ENCODE measurements around the gene CRYBG1. TPM values are rescaled to one million over a fixed set of nuclear protein-coding genes. Genes with fewer than 3 reads are reported as not detected.

Gene CRYBG1
- polyA plus RNA-seq, 1 donor from 2014 or later, result 0.73 TPM

GRCh38 chr6:106451439-106451838, 90.9 kb downstream of the CRYBG1 start:
- no peak for TF ChIP-seq MXI1 (conservative IDR thresholded peaks at IDR 0.05; ENCODE audit: poor library complexity, severe bottlenecking)
- no peak for TF ChIP-seq EP300 (conservative IDR thresholded peaks at IDR 0.05; ENCODE audit: poor library complexity, severe bottlenecking)
- TF ChIP-seq EZH2 (IDR thresholded peaks at IDR 0.05; ENCODE audit: borderline replicate concordance, insufficient read depth, low read length, poor library complexity, severe bottlenecking), result no peak
- no peak for TF ChIP-seq SMC3 (conservative IDR thresholded peaks at IDR 0.05; ENCODE audit: poor library complexity)
- no peak for TF ChIP-seq REST (IDR thresholded peaks at IDR 0.05; ENCODE audit: borderline replicate concordance)
- no peak for TF ChIP-seq RAD21 (conservative IDR thresholded peaks at IDR 0.05)
- no peak for TF ChIP-seq POLR2AphosphoS5 (IDR thresholded peaks at IDR 0.05)
- no peak for TF ChIP-seq TAF1 (IDR thresholded peaks at IDR 0.05; ENCODE audit: low read depth)
- no peak for TF ChIP-seq CTCF (IDR thresholded peaks at IDR 0.05; ENCODE audit: poor library complexity, severe bottlenecking)
- no peak overlapping the region for H3K4me2 ChIP-seq (ENCODE audit: low read length)
- H3K9me3 ChIP-seq (ENCODE audit: low read length), result no peaks in the 10 kb centered on the region
- no peaks in the 10 kb centered on the region for H3K27me3 ChIP-seq (ENCODE audit: insufficient read depth, low read depth, low read length)
- H3K36me3 ChIP-seq (ENCODE audit: insufficient read depth, low read length), result no peaks in the 10 kb centered on the region
- H3F3A ChIP-seq (ENCODE audit: insufficient read depth, low read length, poor library complexity, severe bottlenecking), result no peaks in the 10 kb centered on the region
- no peak overlapping the region for H2AFZ ChIP-seq (ENCODE audit: low read depth, low read length)
- H3K79me2 ChIP-seq (replicated peaks; ENCODE audit: insufficient read depth, low read length), result no peaks in the 10 kb centered on the region
- H3K4me3 ChIP-seq (ENCODE audit: low read length), result no peak overlapping the region
- no peak overlapping the region for H3K27ac ChIP-seq (ENCODE audit: low read length)
- H3K9ac ChIP-seq (ENCODE audit: low read length), result no peak overlapping the region
- no peaks in the 10 kb centered on the region for H4K20me1 ChIP-seq (ENCODE audit: insufficient read depth)
- no peaks in the 10 kb centered on the region for H3K9me2 ChIP-seq (ENCODE audit: insufficient read depth, low read length)

GRCh38 chr6:106452628-106453027, 92.1 kb downstream of the CRYBG1 start:
- H2AFZ ChIP-seq (ENCODE audit: low read depth, low read length), result no peak overlapping the region
- no peak overlapping the region for H3K9ac ChIP-seq (ENCODE audit: low read length)
- no peaks in the 10 kb centered on the region for H3F3A ChIP-seq (ENCODE audit: insufficient read depth, low read length, poor library complexity, severe bottlenecking)
- H3K27ac ChIP-seq (ENCODE audit: low read length), result no peak overlapping the region
- no peaks in the 10 kb centered on the region for H3K79me2 ChIP-seq (replicated peaks; ENCODE audit: insufficient read depth, low read length)
- no peaks in the 10 kb centered on the region for H4K20me1 ChIP-seq (ENCODE audit: insufficient read depth)
- H3K4me2 ChIP-seq (ENCODE audit: low read length), result no peak overlapping the region
- H3K36me3 ChIP-seq (ENCODE audit: insufficient read depth, low read length), result no peaks in the 10 kb centered on the region
- no peaks in the 10 kb centered on the region for H3K9me3 ChIP-seq (ENCODE audit: low read length)
- H3K9me2 ChIP-seq (ENCODE audit: insufficient read depth, low read length), result no peaks in the 10 kb centered on the region
- H3K4me3 ChIP-seq (ENCODE audit: low read length), result no peak overlapping the region
- TF ChIP-seq MXI1 (conservative IDR thresholded peaks at IDR 0.05; ENCODE audit: poor library complexity, severe bottlenecking) (no peak), REST (IDR thresholded peaks at IDR 0.05; ENCODE audit: borderline replicate concordance) (no peak)
- H3K27me3 ChIP-seq (ENCODE audit: insufficient read depth, low read depth, low read length), result no peaks in the 10 kb centered on the region
